SU-DHL-6 (cell line): ENCODE results near the gene SPEG.

ENCODE experiments used
- H2AFZ ChIP-seq: fragments of 200-600 bp; sonication (generic); 2 replicates; pipeline ENCODE4 v1.6.1; 2014; ENCODE audit warnings: low read depth, mild to moderate bottlenecking, moderate library complexity, mixed read lengths, antibody characterized with exemption, low read length; ENCODE audit not compliant: severe bottlenecking
- H3F3A ChIP-seq: fragments of 200-600 bp; shearing (Covaris generic); 2 replicates; pipeline ENCODE4 v1.6.0; 2016; ENCODE audit warnings: antibody characterized with exemption, mild to moderate bottlenecking; ENCODE audit not compliant: insufficient read depth
- H3K27ac ChIP-seq: fragments of 200-600 bp; sonication (generic); 2 replicates; pipeline ENCODE4 v1.5.1; 2016; ENCODE audit warnings: low read depth, mild to moderate bottlenecking, low read length, moderate library complexity, mixed read lengths
- H3K27me3 ChIP-seq: fragments of 200-600 bp; sonication (generic), shearing (Covaris generic); 2 replicates; pipeline ENCODE4 v1.6.0; 2014; ENCODE audit warnings: mild to moderate bottlenecking, low read length
- H3K36me3 ChIP-seq: fragments of 200-600 bp; sonication (generic); 2 replicates; pipeline ENCODE4 v1.6.1; 2014; ENCODE audit warnings: mild to moderate bottlenecking, low read length, mixed read lengths
- H3K4me2 ChIP-seq: fragments of 300-600, 200-600 bp; shearing (Covaris generic), sonication (generic); 2 replicates; pipeline ENCODE4 v1.6.0; 2014; ENCODE audit warnings: low read length, low read depth, mild to moderate bottlenecking; ENCODE audit not compliant: poor library complexity, severe bottlenecking
- H3K4me3 ChIP-seq: fragments of 200-600 bp; sonication (generic); 2 replicates; pipeline ENCODE4 v1.5.1; 2014; ENCODE audit warnings: antibody characterized with exemption, low read length, mild to moderate bottlenecking, mixed read lengths; ENCODE audit not compliant: insufficient read depth, poor library complexity, severe bottlenecking
- H3K79me2 ChIP-seq: fragments of 200-600 bp; sonication (generic); 2 replicates; pipeline ENCODE4 v1.6.1; 2014; ENCODE audit warnings: mild to moderate bottlenecking, low read length, moderate library complexity; ENCODE audit not compliant: insufficient read depth
- H3K9ac ChIP-seq: fragments of 200-600 bp; sonication (generic); 2 replicates; pipeline ENCODE4 v1.7.0; 2014; ENCODE audit warnings: mild to moderate bottlenecking, low read length
- H3K9me2 ChIP-seq: fragments of 200-600 bp; sonication (generic); replicated peaks from 2 replicates; pipeline ENCODE4 v1.6.1; 2014; ENCODE audit warnings: low read length; ENCODE audit not compliant: insufficient read depth
- H3K9me3 ChIP-seq: fragments of 200-600 bp; sonication (generic); 2 replicates; pipeline ENCODE4 v1.6.1; 2014; ENCODE audit warnings: low read length, mixed read lengths; ENCODE audit not compliant: insufficient read depth
- H4K20me1 ChIP-seq: fragments of 200-600 bp; sonication (generic); 2 replicates; pipeline ENCODE4 v1.6.1; 2014; ENCODE audit warnings: low read depth, mild to moderate bottlenecking, antibody characterized with exemption, low read length, moderate library complexity, mixed read lengths
- CTCF ChIP-seq: fragments of 200-600 bp; sonication (generic); IDR thresholded peaks from one replicate; pipeline ENCODE4 v1.5.1; 2017; ENCODE audit warnings: antibody characterized with exemption, mild to moderate bottlenecking, low read length, moderate library complexity; ENCODE audit not compliant: insufficient read depth, poor library complexity, severe bottlenecking
- EZH2phosphoT487 ChIP-seq: fragments of 200-600 bp; sonication (generic), shearing (Covaris generic); conservative IDR thresholded peaks from 2 replicates; pipeline ENCODE4 v1.6.1; 2018; ENCODE audit warnings: mild to moderate bottlenecking, antibody characterized with exemption, low read length, moderate library complexity, mixed read lengths

The SPEG gene

DNA sequence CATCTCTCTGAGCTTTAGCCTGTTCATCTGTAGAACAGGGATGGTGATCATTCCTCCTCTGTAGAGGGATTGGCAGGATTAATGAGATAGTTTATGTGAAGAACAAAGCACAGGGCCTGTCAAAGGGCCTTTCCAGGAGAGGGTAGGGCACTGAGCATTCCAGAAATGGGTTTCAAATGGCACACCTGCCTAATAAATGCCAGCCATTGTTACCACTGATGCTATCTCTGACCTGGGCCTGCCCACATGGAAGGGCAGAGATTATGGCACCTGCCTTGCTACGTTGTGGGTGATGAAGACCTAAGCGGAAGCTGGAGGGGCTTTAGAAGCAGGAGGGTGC lies 33.1 kb downstream of the SPEG start:
- Histone ChIP-seq H3K9me2 (no peaks in the 10 kb centered on the region), H3K36me3 (no peaks in the 10 kb centered on the region)
- TF ChIP-seq CTCF: no peak
- TF ChIP-seq EZH2phosphoT487: no peak

DNA sequence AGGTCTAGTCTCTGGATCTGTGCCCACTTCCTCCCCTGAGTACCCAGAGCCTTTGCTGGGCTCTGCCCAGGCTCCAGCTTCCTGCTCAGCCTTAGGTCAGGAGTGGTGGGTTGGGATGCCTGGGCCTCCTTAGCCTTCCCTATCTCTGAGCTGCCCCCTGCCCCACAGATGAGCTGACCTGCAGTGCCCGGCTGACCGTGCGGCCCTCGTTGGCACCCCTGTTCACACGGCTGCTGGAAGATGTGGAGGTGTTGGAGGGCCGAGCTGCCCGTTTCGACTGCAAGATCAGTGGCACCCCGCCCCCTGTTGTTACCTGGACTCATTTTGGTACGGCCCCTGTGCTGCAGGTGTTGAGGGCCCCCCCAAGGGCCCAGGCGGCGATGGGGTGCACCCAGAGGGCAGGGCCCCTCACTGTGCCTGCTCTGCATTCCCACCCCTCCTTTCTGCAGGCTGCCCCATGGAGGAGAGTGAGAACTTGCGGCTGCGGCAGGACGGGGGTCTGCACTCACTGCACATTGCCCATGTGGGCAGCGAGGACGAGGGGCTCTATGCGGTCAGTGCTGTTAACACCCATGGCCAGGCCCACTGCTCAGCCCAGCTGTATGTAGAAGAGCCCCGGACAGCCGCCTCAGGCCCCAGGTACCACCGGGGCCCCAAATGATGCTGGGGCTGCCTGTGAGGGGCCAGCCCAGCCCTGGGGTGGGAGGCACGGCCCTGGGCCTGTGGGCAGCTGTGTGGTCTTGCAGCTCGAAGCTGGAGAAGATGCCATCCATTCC lies 34.0 kb downstream of the SPEG start:
- H3K9ac ChIP-seq: no peak overlapping the region
- H3K9me2 ChIP-seq: no peaks in the 10 kb centered on the region
- H3K27ac ChIP-seq: no peak overlapping the region
- no peaks in the 10 kb centered on the region for H4K20me1 ChIP-seq
- no peaks in the 10 kb centered on the region for H3K9me3 ChIP-seq
- H3K27me3 ChIP-seq: no peaks in the 10 kb centered on the region
- no peak overlapping the region for H2AFZ ChIP-seq
- no peak overlapping the region for H3K4me2 ChIP-seq
- H3F3A ChIP-seq: no peaks in the 10 kb centered on the region
- TF ChIP-seq EZH2phosphoT487: no peak
- TF ChIP-seq CTCF: no peak
- H3K4me3 ChIP-seq: no peak overlapping the region
- no peaks in the 10 kb centered on the region for H3K79me2 ChIP-seq
- no peaks in the 10 kb centered on the region for H3K36me3 ChIP-seq

More for the DNA sequence above, 33.1 kb downstream of the SPEG start:
- no peaks in the 10 kb centered on the region for H4K20me1 ChIP-seq
- no peak overlapping the region for H3K4me3 ChIP-seq
- H3K27me3 ChIP-seq: no peaks in the 10 kb centered on the region
- H3K27ac ChIP-seq: no peak overlapping the region
- no peak overlapping the region for H3K9ac ChIP-seq
- no peak overlapping the region for H3K4me2 ChIP-seq
- H3K79me2 ChIP-seq: no peaks in the 10 kb centered on the region
- no peak overlapping the region for H2AFZ ChIP-seq
- no peaks in the 10 kb centered on the region for H3K9me3 ChIP-seq
- no peaks in the 10 kb centered on the region for H3F3A ChIP-seq

- Histone ChIP-seq H3K79me2 (no peaks in the 10 kb centered on the region), H3K27me3 (no peaks in the 10 kb centered on the region), H3K9me2 (no peaks in the 10 kb centered on the region), H3F3A (no peaks in the 10 kb centered on the region), H4K20me1 (no peaks in the 10 kb centered on the region), H3K9ac (no peak overlapping the region), H3K36me3 (no peaks in the 10 kb centered on the region), H3K9me3 (no peaks in the 10 kb centered on the region), H3K4me3 (no peak overlapping the region), H2AFZ (no peak overlapping the region), H3K4me2 (no peak overlapping the region), H3K27ac (no peak overlapping the region)
- TF ChIP-seq EZH2phosphoT487 (no peak), CTCF (no peak)
These were observed 34.6 kb downstream of the SPEG start for GRCh38 chr2:219469186-219469724.
